ENCODE results near the gene CREB5. TPM values are rescaled to one million over a fixed set of nuclear protein-coding genes. Genes with fewer than 3 reads are reported as not detected.

CREB5 gene
- total and polyA plus RNA-seq, 2 of the 8 experiments (the other 6 are each of a cell fraction or from before 2014, with no cell fraction given): 2.4 to 2.7 TPM

DNA sequence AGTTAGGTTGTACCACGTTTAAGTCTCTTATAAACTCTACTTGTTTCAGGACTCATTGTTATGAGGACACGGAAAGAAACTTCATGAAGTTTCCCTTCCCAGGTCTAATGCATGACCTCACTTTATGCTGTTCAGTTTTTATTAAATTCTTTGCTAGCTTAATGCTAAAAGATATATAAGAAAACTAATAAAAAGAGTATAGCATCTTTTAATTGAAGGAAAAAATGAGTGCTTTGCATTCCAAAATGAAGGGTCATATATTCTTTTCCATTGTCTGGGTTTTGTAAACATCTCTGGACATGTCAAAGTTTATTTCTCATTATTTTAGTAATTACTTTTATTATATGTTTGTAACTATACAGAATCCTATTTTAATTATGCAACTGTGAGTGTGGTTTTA lies 255.8 kb downstream of the CREB5 start:
- ChIA-PET CTCF (ENCODE audit: partially characterized antibody) (no interaction called here), POLR2A (ENCODE audit: partially characterized antibody) (no interaction called here)
- Histone ChIP-seq H2AK5ac (ENCODE audit: low read depth, low read length) (no peak overlapping the region), H4K5ac (ENCODE audit: insufficient read length, low read depth, low read length) (no peak overlapping the region), H3K9me3 (ENCODE audit: insufficient read depth in 2 of 2, low read depth in 1 of 2, low read length in 1 of 2) (no peaks in the 10 kb centered on the region), H3K79me1 (ENCODE audit: low read depth, low read length) (no peaks in the 10 kb centered on the region), H3K4me1 (replicated peaks in 1 of 4; ENCODE audit: control insufficient read depth in 3 of 4, insufficient read depth in 4 of 4, low read length in 3 of 4) (peaks cover 0 to 6% (median 3%) of the 10 kb centered on the region in 4 experiments; a peak in 3 of 7 replicates), H3K79me2 (ENCODE audit: control insufficient read depth in 1 of 2, insufficient read depth in 2 of 2, low read length in 2 of 2) (no peaks in the 10 kb centered on the region), H2BK20ac (ENCODE audit: low read length) (no peak overlapping the region), H2BK5ac (ENCODE audit: low read depth, low read length) (no peak overlapping the region), H4K8ac (ENCODE audit: extremely low read depth, insufficient read depth, low read length) (no peak overlapping the region), H2BK12ac (ENCODE audit: low read depth, low read length) (no peak overlapping the region), H3K9ac (replicated peaks in 1 of 4; ENCODE audit: extremely low read depth in 1 of 4, low read depth in 3 of 4, low read length in 3 of 4) (no peak overlapping the region), H3K14ac (ENCODE audit: insufficient read length) (no peak overlapping the region), H3K4me3 (ENCODE audit: extremely low read depth in 1 of 4, insufficient read depth in 2 of 4, low read depth in 3 of 4, low read length in 4 of 4) (no peak overlapping the region), H3K36me3 (ENCODE audit: control insufficient read depth in 2 of 4, insufficient read depth in 4 of 4, low read length in 3 of 4) (no peaks in the 10 kb centered on the region), H3K23me2 (ENCODE audit: low read depth, low read length) (no peaks in the 10 kb centered on the region; the same call in 1 of the 2 replicates), H3K56ac (replicated peaks; ENCODE audit: insufficient read length, low read depth, low read length) (no peak overlapping the region), H4K20me1 (replicated peaks in 1 of 2; ENCODE audit: control insufficient read depth in 1 of 2, insufficient read depth in 2 of 2, low read length in 2 of 2) (no peaks in the 10 kb centered on the region), H3K4ac (replicated peaks; ENCODE audit: insufficient read length, low read depth, low read length) (no peak overlapping the region), H2BK15ac (ENCODE audit: low read length) (no peak overlapping the region), H3K23ac (ENCODE audit: insufficient read length) (no peak overlapping the region), H3K18ac (ENCODE audit: extremely low read depth, low read length) (no peak overlapping the region), H2BK120ac (replicated peaks; ENCODE audit: low read depth, low read length) (no peak overlapping the region), H3K4me2 (ENCODE audit: insufficient read depth in 1 of 2, low read depth in 2 of 2, low read length in 2 of 2) (no peak overlapping the region), H2AFZ (ENCODE audit: low read length) (no peak overlapping the region), H4K91ac (replicated peaks; ENCODE audit: insufficient read length, low read length) (no peak overlapping the region), H3K27ac (ENCODE audit: low read depth, low read length) (no peak overlapping the region), H3K27me3 (replicated peaks in 1 of 4; ENCODE audit: control insufficient read depth in 3 of 4, extremely low read depth in 1 of 4, insufficient read depth in 3 of 4, low read length in 3 of 4) (no peaks in the 10 kb centered on the region)
- DNase-seq (ENCODE audit: low read depth in 1 of 2, low spot score in 2 of 2) (no peak), FAIRE-seq (no peak)
- 84% methylated on average over 2 of the region's 2 CpGs; no CpG with 5 or more reads in 1 of the 2 experiments for WGBS, 2 experiments (ENCODE audit: extremely low coverage in 1 of 2, insufficient coverage in 1 of 2, insufficient read length in 1 of 2, insufficient replicate concordance in 2 of 2, low coverage in 1 of 2, low lambda C conversion rate in 2 of 2, missing lambda C conversion rate in 1 of 2)
- TF ChIP-seq RAD21 (IDR thresholded peaks at IDR 0.05 in 1 of 2, conservative IDR thresholded peaks at IDR 0.05 in 1 of 2; ENCODE audit: low read depth in 2 of 2, low read length in 2 of 2) (no peak), USF2 (IDR thresholded peaks at IDR 0.05; ENCODE audit: low read length) (no peak), SIN3A (conservative IDR thresholded peaks at IDR 0.05 in 1 of 2, IDR thresholded peaks at IDR 0.05 in 1 of 2; ENCODE audit: low read depth in 1 of 2, low read length in 2 of 2) (no peak), BCL11A (IDR thresholded peaks at IDR 0.05; ENCODE audit: low read depth in 2 of 2, low read length in 2 of 2) (no peak), EZH2 (IDR thresholded peaks at IDR 0.05; ENCODE audit: low read depth, low read length, severe bottlenecking) (no peak), MAX (IDR thresholded peaks at IDR 0.05) (no peak), CREB1 (IDR thresholded peaks at IDR 0.05) (no peak), CEBPB (IDR thresholded peaks at IDR 0.05; ENCODE audit: low read depth, low read length) (no peak), JUND (IDR thresholded peaks at IDR 0.05; ENCODE audit: low read length) (no peak), CTBP2 (IDR thresholded peaks at IDR 0.05; ENCODE audit: borderline replicate concordance, insufficient read depth, insufficient read length, low read length) (no peak), CHD2 (IDR thresholded peaks at IDR 0.05; ENCODE audit: low read length) (no peak), KDM4A (IDR thresholded peaks at IDR 0.05; ENCODE audit: low read depth, low read length, severe bottlenecking) (no peak), BACH1 (IDR thresholded peaks at IDR 0.05; ENCODE audit: low read length) (no peak)
